CD14-positive monocyte (primary cell): ENCODE measurements around the gene UBA6. TPM values are rescaled to one million over a fixed set of nuclear protein-coding genes. Genes with fewer than 3 reads are reported as not detected.

ENCODE experiments used
- DNase-seq, 3 donors: peaks; one replicate each; pipeline ENCODE4 v3.0.0-alpha.2; 2011 to 2022
- H2AFZ ChIP-seq: 2 replicates; pipeline ENCODE4 v1.6.0; 2012; ENCODE audit warnings: mild to moderate bottlenecking, low read depth, low read length, inconsistent platforms; ENCODE audit not compliant: insufficient read depth, poor library complexity, severe bottlenecking
- H3K27ac ChIP-seq, 2 donors: 1 replicate in 1 of 2; 2 replicates in 1 of 2; pipeline ENCODE4 v1.5.1; 2012 to 2013; ENCODE audit warnings: low read length in 2 of 2, control low read depth in 1 of 2, inconsistent platforms in 1 of 2, low read depth in 1 of 2, mild to moderate bottlenecking in 1 of 2
- H3K27me3 ChIP-seq, 2 donors: one replicate each; pipeline versions ENCODE4 v1.6.0 to v1.6.1; 2011 to 2013; ENCODE audit warnings: low read length in 2 of 2; ENCODE audit not compliant: control insufficient read depth in 2 of 2, insufficient read depth in 2 of 2
- H3K36me3 ChIP-seq, 2 donors: replicated peaks in 1 of 2; 1 replicate in 1 of 2; 2 replicates in 1 of 2; pipeline versions ENCODE4 v1.5.1 to v1.6.1; 2012 to 2013; ENCODE audit warnings: low read length in 2 of 2, control low read depth in 1 of 2, inconsistent platforms in 1 of 2, mild to moderate bottlenecking in 1 of 2; ENCODE audit not compliant: insufficient read depth in 2 of 2, control insufficient read depth in 1 of 2
- H3K4me1 ChIP-seq, 2 donors: 1 replicate in 1 of 2; 2 replicates in 1 of 2; pipeline versions ENCODE4 v1.5.1 to v1.6.1; 2012 to 2013; ENCODE audit warnings: low read length in 2 of 2, control low read depth in 1 of 2, inconsistent platforms in 1 of 2, mild to moderate bottlenecking in 1 of 2, moderate library complexity in 1 of 2; ENCODE audit not compliant: insufficient read depth in 2 of 2, control insufficient read depth in 1 of 2
- H3K4me2 ChIP-seq: replicated peaks from 2 replicates; pipeline ENCODE3; 2012; ENCODE audit warnings: low read length, moderate library complexity, mild to moderate bottlenecking; ENCODE audit not compliant: poor library complexity, severe bottlenecking; ENCODE audit errors: extremely low read depth
- H3K4me3 ChIP-seq, 3 experiments: fragments of 200-600 bp in 1 of 3; sonication (generic) in 1 of 3; replicated peaks in 1 of 3; 1 replicate in 2 of 3; 2 replicates in 1 of 3; pipeline ENCODE4 v1.5.1; 2011 to 2013; ENCODE audit warnings: low read length in 3 of 3, mild to moderate bottlenecking in 3 of 3, control low read depth in 2 of 3, low read depth in 2 of 3, inconsistent platforms in 1 of 3, moderate library complexity in 1 of 3
- H3K79me2 ChIP-seq: 2 replicates; pipeline ENCODE4 v1.6.0; 2012; ENCODE audit warnings: mild to moderate bottlenecking, control low read depth, inconsistent platforms, low read length, moderate library complexity; ENCODE audit not compliant: insufficient read depth
- H3K9ac ChIP-seq: 2 replicates; pipeline ENCODE4 v1.6.0; 2017; ENCODE audit warnings: low read length, mild to moderate bottlenecking; ENCODE audit not compliant: insufficient read depth, poor library complexity, severe bottlenecking
- H3K9me3 ChIP-seq, 2 donors: replicated peaks in 1 of 2; 1 replicate in 1 of 2; 2 replicates in 1 of 2; pipeline versions ENCODE4 v1.5.1 to v1.6.1; 2012 to 2013; ENCODE audit warnings: low read length in 2 of 2, control low read depth in 1 of 2; ENCODE audit not compliant: control insufficient read depth in 1 of 2, insufficient read depth in 1 of 2
- H4K20me1 ChIP-seq: 2 replicates; pipeline ENCODE4 v1.6.0; 2012; ENCODE audit warnings: mild to moderate bottlenecking, low read length, control low read depth, moderate library complexity; ENCODE audit not compliant: insufficient read depth
- H3K27ac Mint-ChIP-seq, 7 donors: one replicate each; pipeline ENCODE4 v1.8.0; 2020; ENCODE audit warnings: mild to moderate bottlenecking in 7 of 7, mixed read lengths in 7 of 7, moderate library complexity in 6 of 7, inconsistent platforms in 2 of 7
- H3K27me3 Mint-ChIP-seq, 3 donors: one replicate each; pipeline ENCODE4 v1.8.0; 2021 to 2022; ENCODE audit warnings: low read depth in 3 of 3, mild to moderate bottlenecking in 3 of 3, mixed read lengths in 3 of 3, moderate library complexity in 3 of 3, inconsistent platforms in 1 of 3
- H3K36me3 Mint-ChIP-seq, 2 donors: one replicate each; pipeline ENCODE4 v1.8.0; 2020; ENCODE audit warnings: mixed read lengths in 2 of 2, inconsistent platforms in 1 of 2, mild to moderate bottlenecking in 1 of 2
- H3K4me1 Mint-ChIP-seq: one replicate; pipeline ENCODE4 v1.8.0; 2020; ENCODE audit warnings: mild to moderate bottlenecking, mixed read lengths
- H3K4me3 Mint-ChIP-seq, 2 donors: one replicate each; pipeline ENCODE4 v1.8.0; 2020; ENCODE audit warnings: mild to moderate bottlenecking in 2 of 2, mixed read lengths in 2 of 2, moderate library complexity in 1 of 2
- H3K9me3 Mint-ChIP-seq, 7 donors: one replicate each; pipeline ENCODE4 v1.8.0; 2020 to 2022; ENCODE audit warnings: mixed read lengths in 7 of 7, mild to moderate bottlenecking in 6 of 7, moderate library complexity in 6 of 7, inconsistent platforms in 2 of 7
- CTCF ChIP-seq: fragments of 200-600 bp; IDR thresholded peaks from one replicate; pipeline ENCODE4 v1.8.0; 2022; ENCODE audit warnings: antibody characterized with exemption, mild to moderate bottlenecking
- WGBS: methylation state at CpG from one replicate; pipeline ENCODE4 v1.1.5; 2013; ENCODE audit warnings: missing lambda C conversion rate; ENCODE audit not compliant: insufficient coverage; 5-methylcytosine and 5-hydroxymethylcytosine counted together
- intact Hi-C, 2 donors: fragments of 100-400 bp; cut with micrococcal nuclease; formaldehyde crosslinking; loops; one replicate each; pipeline versions ENCODE4 v1.15.0 to v1.15.1; 2023
- polyA plus RNA-seq, 3 donors: library from polyadenylated mRNA; depleted of rRNA in 1 of 3; unstranded in 2 of 3; stranded (reverse) in 1 of 3; fragments of 300-500 nt in 2 of 3; fragments of >200 nt in 1 of 3; fragmentation: Illumina TruSeq in 2 of 3; gene quantifications; 1 replicate in 2 of 3; 2 replicates in 1 of 3; pipeline ENCODE4 v1.2.3, GENCODE V29; 2012 to 2021

UBA6 gene
- polyA plus RNA-seq, 3 donors: 8.4 to 22.0 (median 21.0) TPM

DNA sequence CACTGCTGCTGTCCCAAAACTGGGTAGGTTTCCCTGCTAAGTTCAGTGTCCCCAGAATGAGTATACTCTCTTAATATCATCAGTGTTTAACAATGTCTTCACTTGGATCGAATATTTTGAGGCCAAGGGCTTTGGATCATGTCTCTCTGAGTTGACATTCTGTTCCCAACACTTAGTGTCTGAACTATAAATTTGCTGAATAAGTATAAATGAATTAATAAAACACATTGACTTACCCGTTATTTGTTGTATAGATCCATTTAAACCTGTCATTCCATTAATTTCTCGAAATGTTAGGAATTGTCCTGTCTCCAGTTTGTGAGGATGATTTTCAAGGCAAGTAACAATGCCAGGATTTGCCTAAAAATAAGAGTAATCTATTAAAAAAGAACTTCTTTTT lies 32.6 kb downstream of the UBA6 start:
- no peaks in the 10 kb centered on the region for H3K4me1 ChIP-seq
- DNase-seq: no peak
- TF ChIP-seq CTCF: no peak
- no peak overlapping the region for H3K4me2 ChIP-seq
- H2AFZ ChIP-seq: no peak overlapping the region
- Mint-ChIP-seq H3K27ac (peak overlapping the region in 1 of 7 donors; percentile 37), H3K4me3 (no peak overlapping the region), H3K4me1 (no peaks in the 10 kb centered on the region), H3K9me3 (no peaks in the 10 kb centered on the region), H3K36me3 (peaks cover 65 to 81% of the 10 kb centered on the region in 2 donors), H3K27me3 (no peaks in the 10 kb centered on the region)
- intact Hi-C loops: no loop called here
- no peak overlapping the region for H3K27ac ChIP-seq
- no peak overlapping the region for H3K4me3 ChIP-seq
- H4K20me1 ChIP-seq: no peaks in the 10 kb centered on the region
- no peak overlapping the region for H3K9ac ChIP-seq
- no CpG with 5 or more reads among the region's 3 CpGs for WGBS
- H3K27me3 ChIP-seq: no peaks in the 10 kb centered on the region
- H3K9me3 ChIP-seq: no peaks in the 10 kb centered on the region
- no peaks in the 10 kb centered on the region for H3K79me2 ChIP-seq
- H3K36me3 ChIP-seq: peaks cover 89 to 94% of the 10 kb centered on the region in 2 donors

DNA sequence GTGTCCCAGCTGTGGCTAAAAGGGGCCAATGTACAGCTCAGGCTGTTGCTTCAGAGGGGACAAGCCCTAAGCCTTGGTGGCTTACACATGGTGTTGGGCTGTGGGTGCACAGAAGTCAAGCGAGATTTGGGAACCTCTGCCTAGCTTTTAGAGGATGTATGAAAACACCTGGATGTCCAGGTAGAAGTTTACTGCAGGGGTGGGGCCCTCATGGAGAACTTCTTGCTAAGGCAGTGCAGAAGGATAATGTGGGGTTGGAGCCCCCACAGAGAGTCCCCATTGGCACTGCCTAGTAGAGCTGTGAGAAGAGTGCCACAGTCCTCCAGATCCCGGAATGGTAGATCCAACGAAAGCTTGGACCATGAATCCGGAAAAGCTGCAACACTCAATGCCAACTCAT lies 40.5 kb downstream of the UBA6 start:
- Mint-ChIP-seq H3K9me3 (peaks cover 16 to 26% (median 19%) of the 10 kb centered on the region in 7 donors), H3K4me1 (no peaks in the 10 kb centered on the region), H3K36me3 (peaks cover 82 to 86% of the 10 kb centered on the region in 2 donors), H3K4me3 (no peak overlapping the region), H3K27ac (peak overlapping the region in 1 of 7 donors; percentile 10), H3K27me3 (no peaks in the 10 kb centered on the region)
- intact Hi-C loops: no loop called here
- no peak overlapping the region for H2AFZ ChIP-seq
- DNase-seq: no peak
- H3K9me3 ChIP-seq: peaks cover 14 to 16% of the 10 kb centered on the region in 2 donors
- H3K9ac ChIP-seq: no peak overlapping the region
- no peaks in the 10 kb centered on the region for H3K27me3 ChIP-seq
- no peak overlapping the region for H3K4me3 ChIP-seq
- no peak for TF ChIP-seq CTCF
- H3K36me3 ChIP-seq: peaks cover 65 to 87% of the 10 kb centered on the region in 2 donors
- H3K79me2 ChIP-seq: no peaks in the 10 kb centered on the region
- no peak overlapping the region for H3K4me2 ChIP-seq
- no peaks in the 10 kb centered on the region for H3K4me1 ChIP-seq
- H4K20me1 ChIP-seq: no peaks in the 10 kb centered on the region
- H3K27ac ChIP-seq: no peak overlapping the region
- 100% methylated on average over 4 of the region's 4 CpGs for WGBS
